K562 (cell line): ENCODE results near the gene NR6A1. TPM values are rescaled to one million over a fixed set of nuclear protein-coding genes. Genes with fewer than 3 reads are reported as not detected.

Source experiments
- ARHGAP35 ChIP-seq: fragments of 450-650 bp; IDR thresholded peaks from 2 replicates; pipeline ENCODE4 v1.6.1; 2018; ENCODE audit not compliant: partially characterized antibody
- ATF3 ChIP-seq, 2 experiments: fragments of 450-650 bp in 1 of 2; sonication (generic) in 1 of 2; formaldehyde crosslinking in 1 of 2; IDR thresholded peaks in 1 of 2; conservative IDR thresholded peaks in 1 of 2; 2 replicates each; pipeline versions ENCODE4 v1.6.1 to v1.8.1; 2016 to 2023; ENCODE audit warnings: mild to moderate bottlenecking in 2 of 2, moderate library complexity in 2 of 2, inconsistent platforms in 1 of 2, missing genetic modification reagents in 1 of 2
- BCOR ChIP-seq: fragments of 450-650 bp; IDR thresholded peaks from 2 replicates; pipeline ENCODE4 v1.6.1; 2016
- CREBBP ChIP-seq: IDR thresholded peaks from one replicate; pipeline ENCODE4 v1.6.1; 2012; ENCODE audit warnings: low read depth, mild to moderate bottlenecking, control low read depth, inconsistent platforms, low read length
- FUS ChIP-seq: fragments of 200-400 bp; formaldehyde crosslinking; optimal IDR thresholded peaks from 2 replicates; pipeline ENCODE3; 2017; ENCODE audit warnings: low read depth, low read length
- HNRNPUL1 ChIP-seq: fragments of 200-400 bp; formaldehyde crosslinking; IDR thresholded peaks from 2 replicates; pipeline ENCODE4 v1.6.1; 2017; ENCODE audit warnings: low read length
- LCOR ChIP-seq: sonication (generic); formaldehyde crosslinking; IDR thresholded peaks from 2 replicates; pipeline ENCODE4 v1.8.0; 2022; ENCODE audit warnings: mild to moderate bottlenecking, missing genetic modification reagents
- MAFF ChIP-seq: IDR thresholded peaks from 2 replicates; pipeline ENCODE4 v1.6.1; 2012; ENCODE audit warnings: low read length, improper control_type of control experiment
- MCM2 ChIP-seq: fragments of 450-650 bp; IDR thresholded peaks from 2 replicates; pipeline ENCODE4 v1.6.1; 2017; ENCODE audit warnings: low read depth, mild to moderate bottlenecking
- MYBL2 ChIP-seq, 2 experiments: fragments of 450-650 bp in 1 of 2; sonication (generic) in 1 of 2; formaldehyde crosslinking in 1 of 2; IDR thresholded peaks; 2 replicates each; pipeline versions ENCODE4 v1.6.1 to v1.8.1; 2017 to 2022; ENCODE audit warnings: borderline replicate concordance in 1 of 2, inconsistent platforms in 1 of 2, low read depth in 1 of 2, mild to moderate bottlenecking in 1 of 2, missing genetic modification reagents in 1 of 2, moderate library complexity in 1 of 2
- NCOA2 ChIP-seq, 2 experiments: fragments of 450-650 bp; IDR thresholded peaks; 2 replicates each; pipeline ENCODE4 v1.6.1; 2018; ENCODE audit warnings: mild to moderate bottlenecking in 2 of 2, moderate library complexity in 1 of 2; ENCODE audit not compliant: partially characterized antibody in 2 of 2
- PHB2 ChIP-seq: fragments of 450-650 bp; IDR thresholded peaks from 2 replicates; pipeline ENCODE4 v1.6.1; 2017; ENCODE audit warnings: low read depth
- RNF219 ChIP-seq: fragments of 250-450 bp; sonication (Bioruptor Pico); IDR thresholded peaks from 2 replicates; pipeline ENCODE4 v1.5.0; 2022; ENCODE audit warnings: mild to moderate bottlenecking
- SPI1 ChIP-seq: IDR thresholded peaks from 2 replicates; pipeline ENCODE4 v1.6.1; 2011; ENCODE audit warnings: low read depth, low read length, control low read depth, borderline replicate concordance
- TEAD2 ChIP-seq: fragments of 450-650 bp; IDR thresholded peaks from 2 replicates; pipeline ENCODE4 v1.6.1; 2016; ENCODE audit warnings: missing genetic modification characterization, control low read depth, missing compliant biosample characterization
- TFAM ChIP-seq: fragments of 250-450 bp; sonication (Bioruptor Pico); conservative IDR thresholded peaks from 2 replicates; pipeline ENCODE4 v1.5.0; 2021; ENCODE audit warnings: mild to moderate bottlenecking, moderate library complexity
- ZNF274 ChIP-seq: IDR thresholded peaks from 2 replicates; pipeline ENCODE4 v1.6.1; 2011; ENCODE audit warnings: low read depth, mild to moderate bottlenecking, low read length, moderate library complexity, borderline replicate concordance
- ZNF316 ChIP-seq: fragments of 450-650 bp; IDR thresholded peaks from 2 replicates; pipeline ENCODE4 v1.6.1; 2016
- polyA plus RNA-seq, 8 experiments: library from polyadenylated mRNA; depleted of rRNA in 4 of 8; stranded (reverse) in 5 of 8; unstranded in 3 of 8; fragments of >200 nt; fragmentation: Nextera tagmentation in 2 of 8; fragmentation: Illumina TruSeq in 1 of 8; extraction: Ambion mirVana in 2 of 8; extraction: Trizol in 1 of 8; gene quantifications; 2 replicates each; pipeline versions ENCODE4 v1.2.1 to v1.2.3, GENCODE V29; 2011 to 2014; ENCODE audit warnings: inconsistent platforms in 1 of 8, missing spikeins in 1 of 8
- total RNA-seq, 7 experiments: library from RNA; depleted of rRNA in 6 of 7; stranded (reverse); fragments of >200 nt in 6 of 7; fragmentation: Illumina TruSeq in 2 of 7; extraction: Trizol in 2 of 7; gene quantifications; 2 replicates each; pipeline versions ENCODE4 v1.2.1 to v1.2.3, GENCODE V29; 2011 to 2021; ENCODE audit warnings: low replicate concordance in 1 of 7
- TF ChIP-seq, protein P1 (sequence below): fragments of 250-450 bp; sonication (Bioruptor Pico); IDR thresholded peaks from 2 replicates; pipeline ENCODE4 v1.8.0; 2021; ENCODE audit warnings: moderate library complexity, mild to moderate bottlenecking, inconsistent platforms
- TF ChIP-seq, protein P2 (sequence below): fragments of 250-450 bp; sonication (Bioruptor Pico); IDR thresholded peaks from 2 replicates; pipeline ENCODE4 v1.5.0; 2020; ENCODE audit warnings: mild to moderate bottlenecking, borderline replicate concordance
- TF ChIP-seq, protein P3 (sequence below): fragments of 250-450 bp; sonication (Bioruptor Pico); IDR thresholded peaks from 2 replicates; pipeline ENCODE4 v1.8.0; 2022; ENCODE audit warnings: inconsistent platforms

NR6A1 gene
- total and polyA plus RNA-seq, 9 of the 15 experiments (the other 6 are each of a cell fraction or from before 2014, with no cell fraction given) = 9.7 to 55.4 (median 28.3) TPM

- TF ChIP-seq, protein P1, sequence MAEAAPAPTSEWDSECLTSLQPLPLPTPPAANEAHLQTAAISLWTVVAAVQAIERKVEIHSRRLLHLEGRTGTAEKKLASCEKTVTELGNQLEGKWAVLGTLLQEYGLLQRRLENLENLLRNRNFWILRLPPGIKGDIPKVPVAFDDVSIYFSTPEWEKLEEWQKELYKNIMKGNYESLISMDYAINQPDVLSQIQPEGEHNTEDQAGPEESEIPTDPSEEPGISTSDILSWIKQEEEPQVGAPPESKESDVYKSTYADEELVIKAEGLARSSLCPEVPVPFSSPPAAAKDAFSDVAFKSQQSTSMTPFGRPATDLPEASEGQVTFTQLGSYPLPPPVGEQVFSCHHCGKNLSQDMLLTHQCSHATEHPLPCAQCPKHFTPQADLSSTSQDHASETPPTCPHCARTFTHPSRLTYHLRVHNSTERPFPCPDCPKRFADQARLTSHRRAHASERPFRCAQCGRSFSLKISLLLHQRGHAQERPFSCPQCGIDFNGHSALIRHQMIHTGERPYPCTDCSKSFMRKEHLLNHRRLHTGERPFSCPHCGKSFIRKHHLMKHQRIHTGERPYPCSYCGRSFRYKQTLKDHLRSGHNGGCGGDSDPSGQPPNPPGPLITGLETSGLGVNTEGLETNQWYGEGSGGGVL = no peak
- TF ChIP-seq HNRNPUL1 (no peak), ZNF274 (no peak), MCM2 (no peak), FUS (no peak), ZNF316 (peak; percentile 88), PHB2 (no peak), ATF3 (IDR thresholded peaks at IDR 0.05) (no peak), ATF3 (CRISPR knock-in tag; conservative IDR thresholded peaks at IDR 0.05) (no peak), BCOR (no peak), RNF219 (CRISPR knock-in tag) (no peak), SPI1 (peak; percentile 30; the same call in 1 of the 2 replicates), ARHGAP35 (no peak), TEAD2 (tag) (no peak), MYBL2 (IDR thresholded peaks at IDR 0.05; ENCODE audit: low read depth) (no peak), MYBL2 (CRISPR knock-in tag; IDR thresholded peaks at IDR 0.05; ENCODE audit: borderline replicate concordance) (no peak), TFAM (no peak), NCOA2 (IDR thresholded peaks at IDR 0.05; ENCODE audit: partially characterized antibody in 2 of 2) (no peak), CREBBP (no peak), LCOR (CRISPR knock-in tag) (no peak), MAFF (peak; percentile 68)
- TF ChIP-seq, protein P2, sequence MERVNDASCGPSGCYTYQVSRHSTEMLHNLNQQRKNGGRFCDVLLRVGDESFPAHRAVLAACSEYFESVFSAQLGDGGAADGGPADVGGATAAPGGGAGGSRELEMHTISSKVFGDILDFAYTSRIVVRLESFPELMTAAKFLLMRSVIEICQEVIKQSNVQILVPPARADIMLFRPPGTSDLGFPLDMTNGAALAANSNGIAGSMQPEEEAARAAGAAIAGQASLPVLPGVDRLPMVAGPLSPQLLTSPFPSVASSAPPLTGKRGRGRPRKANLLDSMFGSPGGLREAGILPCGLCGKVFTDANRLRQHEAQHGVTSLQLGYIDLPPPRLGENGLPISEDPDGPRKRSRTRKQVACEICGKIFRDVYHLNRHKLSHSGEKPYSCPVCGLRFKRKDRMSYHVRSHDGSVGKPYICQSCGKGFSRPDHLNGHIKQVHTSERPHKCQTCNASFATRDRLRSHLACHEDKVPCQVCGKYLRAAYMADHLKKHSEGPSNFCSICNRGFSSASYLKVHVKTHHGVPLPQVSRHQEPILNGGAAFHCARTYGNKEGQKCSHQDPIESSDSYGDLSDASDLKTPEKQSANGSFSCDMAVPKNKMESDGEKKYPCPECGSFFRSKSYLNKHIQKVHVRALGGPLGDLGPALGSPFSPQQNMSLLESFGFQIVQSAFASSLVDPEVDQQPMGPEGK (CRISPR knock-in tag) = no peak
- TF ChIP-seq, protein P3, sequence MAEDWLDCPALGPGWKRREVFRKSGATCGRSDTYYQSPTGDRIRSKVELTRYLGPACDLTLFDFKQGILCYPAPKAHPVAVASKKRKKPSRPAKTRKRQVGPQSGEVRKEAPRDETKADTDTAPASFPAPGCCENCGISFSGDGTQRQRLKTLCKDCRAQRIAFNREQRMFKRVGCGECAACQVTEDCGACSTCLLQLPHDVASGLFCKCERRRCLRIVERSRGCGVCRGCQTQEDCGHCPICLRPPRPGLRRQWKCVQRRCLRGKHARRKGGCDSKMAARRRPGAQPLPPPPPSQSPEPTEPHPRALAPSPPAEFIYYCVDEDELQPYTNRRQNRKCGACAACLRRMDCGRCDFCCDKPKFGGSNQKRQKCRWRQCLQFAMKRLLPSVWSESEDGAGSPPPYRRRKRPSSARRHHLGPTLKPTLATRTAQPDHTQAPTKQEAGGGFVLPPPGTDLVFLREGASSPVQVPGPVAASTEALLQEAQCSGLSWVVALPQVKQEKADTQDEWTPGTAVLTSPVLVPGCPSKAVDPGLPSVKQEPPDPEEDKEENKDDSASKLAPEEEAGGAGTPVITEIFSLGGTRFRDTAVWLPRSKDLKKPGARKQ (CRISPR knock-in tag) = no peak
Observed at GRCh38 chr9:124741149-124741548, 30.0 kb downstream of the NR6A1 start (continued).
